GM23338 (cell line): ENCODE measurements around the gene CDK5RAP2.

Experiments used
- CREB1 ChIP-seq: fragments of 250-450 bp; sonication (Bioruptor Pico); IDR thresholded peaks from 2 replicates; pipeline ENCODE4 v1.5.0; 2020; ENCODE audit warnings: low read depth, mild to moderate bottlenecking, moderate library complexity
- CTCF ChIP-seq, 2 experiments: fragments of 200-600 bp in 1 of 2; sonication (generic) in 1 of 2; conservative IDR thresholded peaks; 2 replicates each; pipeline versions ENCODE4 v1.5.1 to v1.6.1; 2016 to 2017; ENCODE audit warnings: antibody characterized with exemption in 2 of 2, low read depth in 2 of 2, mild to moderate bottlenecking in 2 of 2, moderate library complexity in 1 of 2
- EZH2 ChIP-seq: fragments of 200-600 bp; sonication (generic); IDR thresholded peaks from one replicate; pipeline ENCODE4 v1.8.0; 2017; ENCODE audit warnings: antibody characterized with exemption, mild to moderate bottlenecking, low read depth; ENCODE audit not compliant: unreplicated experiment
- EZH2phosphoT487 ChIP-seq: fragments of 200-600 bp; sonication (generic); IDR thresholded peaks from one replicate; pipeline ENCODE4 v1.8.1; 2018; ENCODE audit warnings: antibody characterized with exemption; ENCODE audit not compliant: unreplicated experiment
- NANOG ChIP-seq: IDR thresholded peaks from 2 replicates; pipeline ENCODE4 v1.6.1; 2016; ENCODE audit warnings: antibody characterized with exemption, borderline replicate concordance
- POLR2AphosphoS5 ChIP-seq: IDR thresholded peaks from 2 replicates; pipeline ENCODE4 v1.6.1; 2016; ENCODE audit warnings: antibody characterized with exemption, low read depth
- ZNF331 ChIP-seq: fragments of 250-450 bp; sonication (Bioruptor Pico); IDR thresholded peaks from 2 replicates; pipeline ENCODE4 v1.5.0; 2020; ENCODE audit warnings: low read depth, mild to moderate bottlenecking, moderate library complexity
- TF ChIP-seq, protein P1 (sequence below): IDR thresholded peaks from one replicate; pipeline ENCODE4 v1.6.1; 2018; ENCODE audit warnings: antibody characterized with exemption; ENCODE audit not compliant: unreplicated experiment

GRCh38 chr9:120490888-120491595, 88.9 kb downstream of the CDK5RAP2 start:
- no peak; a peak in 1 of 4 replicates for TF ChIP-seq CTCF (conservative IDR thresholded peaks at IDR 0.05; ENCODE audit: low read depth in 2 of 2)
- TF ChIP-seq, protein P1, sequence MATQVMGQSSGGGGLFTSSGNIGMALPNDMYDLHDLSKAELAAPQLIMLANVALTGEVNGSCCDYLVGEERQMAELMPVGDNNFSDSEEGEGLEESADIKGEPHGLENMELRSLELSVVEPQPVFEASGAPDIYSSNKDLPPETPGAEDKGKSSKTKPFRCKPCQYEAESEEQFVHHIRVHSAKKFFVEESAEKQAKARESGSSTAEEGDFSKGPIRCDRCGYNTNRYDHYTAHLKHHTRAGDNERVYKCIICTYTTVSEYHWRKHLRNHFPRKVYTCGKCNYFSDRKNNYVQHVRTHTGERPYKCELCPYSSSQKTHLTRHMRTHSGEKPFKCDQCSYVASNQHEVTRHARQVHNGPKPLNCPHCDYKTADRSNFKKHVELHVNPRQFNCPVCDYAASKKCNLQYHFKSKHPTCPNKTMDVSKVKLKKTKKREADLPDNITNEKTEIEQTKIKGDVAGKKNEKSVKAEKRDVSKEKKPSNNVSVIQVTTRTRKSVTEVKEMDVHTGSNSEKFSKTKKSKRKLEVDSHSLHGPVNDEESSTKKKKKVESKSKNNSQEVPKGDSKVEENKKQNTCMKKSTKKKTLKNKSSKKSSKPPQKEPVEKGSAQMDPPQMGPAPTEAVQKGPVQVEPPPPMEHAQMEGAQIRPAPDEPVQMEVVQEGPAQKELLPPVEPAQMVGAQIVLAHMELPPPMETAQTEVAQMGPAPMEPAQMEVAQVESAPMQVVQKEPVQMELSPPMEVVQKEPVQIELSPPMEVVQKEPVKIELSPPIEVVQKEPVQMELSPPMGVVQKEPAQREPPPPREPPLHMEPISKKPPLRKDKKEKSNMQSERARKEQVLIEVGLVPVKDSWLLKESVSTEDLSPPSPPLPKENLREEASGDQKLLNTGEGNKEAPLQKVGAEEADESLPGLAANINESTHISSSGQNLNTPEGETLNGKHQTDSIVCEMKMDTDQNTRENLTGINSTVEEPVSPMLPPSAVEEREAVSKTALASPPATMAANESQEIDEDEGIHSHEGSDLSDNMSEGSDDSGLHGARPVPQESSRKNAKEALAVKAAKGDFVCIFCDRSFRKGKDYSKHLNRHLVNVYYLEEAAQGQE: no peak
- TF ChIP-seq POLR2AphosphoS5: no peak
- no peak for TF ChIP-seq EZH2
- TF ChIP-seq CREB1: no peak
- TF ChIP-seq EZH2phosphoT487: no peak
- TF ChIP-seq ZNF331 (CRISPR knock-in tag): no peak
- TF ChIP-seq NANOG: no peak
